HG03025 (cell line): ENCODE measurements around the gene NLRP7.
"Not testable (repeated sequence)": the region's sequence is repeated elsewhere in the genome, so short reads cannot be mapped to it uniquely, and the experiment has no call there.

Experiments
- ATAC-seq: cut with Tn5 transposase; IDR thresholded peaks from one replicate; pipeline ENCODE4 v1.9.1; 2021; ENCODE audit warnings: mild to moderate bottlenecking, moderate library complexity; ENCODE audit not compliant: unreplicated experiment, low FRiP score

NLRP7 gene

DNA sequence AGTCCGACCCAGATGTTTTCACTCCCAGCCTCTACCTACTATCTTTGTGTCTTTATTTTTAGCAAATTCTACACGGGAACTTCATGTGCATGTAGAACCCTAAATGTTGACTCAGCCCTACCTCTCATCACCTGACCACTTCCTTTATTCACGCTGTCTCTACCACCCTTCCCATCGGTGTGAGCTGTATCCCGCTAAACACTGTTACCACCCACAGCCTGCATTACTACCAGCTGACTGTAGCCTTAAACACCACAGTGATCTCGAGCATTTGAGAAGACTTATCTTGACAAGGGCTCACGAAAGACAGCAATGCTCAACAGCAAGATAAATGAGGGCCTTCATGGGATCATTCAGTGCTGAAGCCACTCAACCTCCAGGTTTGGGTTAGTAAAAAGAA is 26.2 kb downstream of the NLRP7 start:
- no peak for ATAC-seq

DNA sequence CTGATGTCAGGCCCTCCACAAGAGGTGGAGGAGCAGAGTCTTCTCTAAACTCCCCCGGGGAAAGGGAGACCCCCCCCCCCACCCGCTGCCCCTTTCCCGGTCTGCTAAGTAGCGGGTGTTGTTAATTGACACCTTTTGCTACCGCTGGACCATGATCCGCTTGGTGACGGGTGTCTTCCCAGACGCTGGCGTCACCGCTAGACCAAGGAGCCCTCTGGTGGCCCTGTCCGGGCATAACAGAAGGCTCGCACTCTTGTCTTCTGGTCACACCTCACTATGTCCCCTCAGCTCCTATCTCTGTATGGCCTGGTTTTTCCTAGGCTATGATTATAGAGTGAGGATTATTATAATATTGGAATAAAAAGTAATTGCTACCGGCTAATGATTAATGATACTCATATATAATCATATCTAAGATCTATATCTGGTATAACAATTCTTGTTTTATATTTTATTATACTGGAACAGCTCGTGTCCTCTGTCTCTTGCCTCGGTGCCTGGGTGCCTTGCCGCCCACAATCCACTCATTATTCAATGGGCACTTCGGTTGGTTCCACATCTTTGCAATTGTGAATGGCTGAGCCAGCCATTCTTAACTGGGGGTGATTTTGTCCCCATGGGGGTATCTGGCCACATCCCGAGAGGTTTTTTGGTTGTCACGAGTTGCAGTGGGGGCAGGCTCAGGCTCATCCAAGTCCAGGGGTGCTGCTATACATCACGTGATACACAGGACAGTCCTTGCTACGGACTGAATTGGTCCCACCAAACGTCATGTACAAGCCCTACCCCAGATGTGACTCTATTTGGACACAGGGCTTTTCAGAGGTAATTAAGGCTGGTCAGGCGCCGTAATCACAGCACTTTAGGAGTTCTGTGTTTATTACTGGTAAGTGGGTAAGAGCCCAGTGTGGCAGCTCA is 27.4 kb downstream of the NLRP7 start:
- not testable (repeated sequence) for ATAC-seq

DNA sequence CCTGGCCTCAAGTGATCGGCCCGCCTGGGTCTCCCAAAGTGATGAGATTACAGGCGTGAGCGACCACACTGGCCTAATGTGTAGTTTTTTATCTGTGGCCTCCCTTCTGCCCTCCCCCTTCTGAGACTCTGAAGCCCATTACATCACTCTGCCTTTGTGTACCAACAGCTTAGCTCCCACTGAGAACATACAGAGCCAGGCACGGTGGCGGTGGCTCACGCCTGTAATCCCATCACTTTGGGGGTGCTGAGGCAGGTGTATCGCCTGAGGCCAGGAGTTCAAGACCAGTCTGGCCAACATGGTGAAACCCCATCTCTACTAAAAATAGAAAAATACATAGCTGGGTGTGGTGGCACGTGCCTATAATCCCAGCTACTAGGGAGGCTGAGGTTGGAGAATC is 28.8 kb downstream of the NLRP7 start:
- ATAC-seq: no peak

DNA sequence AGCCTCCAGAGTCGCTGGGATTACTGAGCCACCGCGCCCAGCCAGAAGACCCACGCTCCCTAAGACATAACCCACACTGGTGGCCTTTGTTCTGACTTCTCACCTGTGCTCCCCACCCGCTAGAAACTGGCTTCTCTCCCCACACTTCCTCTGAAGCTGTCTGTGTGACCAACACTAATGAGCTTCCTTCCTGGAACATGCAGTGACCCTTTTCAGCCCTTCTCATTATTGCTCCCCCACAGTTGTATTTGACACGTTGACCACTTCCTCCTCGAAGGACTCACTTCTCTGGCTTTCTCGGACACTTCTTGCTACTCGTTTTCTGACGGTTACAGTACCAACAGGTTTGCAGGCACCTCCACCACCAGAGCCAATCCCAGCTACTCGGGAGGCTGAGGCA is 30.5 kb downstream of the NLRP7 start:
- ATAC-seq: no peak

DNA sequence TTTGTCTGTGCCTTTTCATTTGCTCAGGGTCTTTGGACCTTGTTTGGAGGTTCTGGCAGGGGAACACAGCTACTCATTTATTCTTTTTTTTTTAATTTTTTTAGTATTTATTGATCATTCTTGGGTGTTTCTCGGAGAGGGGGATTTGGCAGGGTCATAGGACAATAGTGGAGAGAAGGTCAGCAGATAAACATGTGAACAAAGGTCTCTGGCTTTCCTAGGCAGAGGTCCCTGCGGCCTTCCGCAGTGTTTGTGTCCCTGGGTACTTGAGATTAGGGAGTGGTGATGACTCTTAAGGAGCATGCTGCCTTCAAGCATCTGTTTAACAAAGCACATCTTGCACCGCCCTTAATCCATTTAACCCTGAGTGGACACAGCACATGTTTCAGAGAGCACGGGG is 39.4 kb downstream of the NLRP7 start:
- not testable (repeated sequence) for ATAC-seq

DNA sequence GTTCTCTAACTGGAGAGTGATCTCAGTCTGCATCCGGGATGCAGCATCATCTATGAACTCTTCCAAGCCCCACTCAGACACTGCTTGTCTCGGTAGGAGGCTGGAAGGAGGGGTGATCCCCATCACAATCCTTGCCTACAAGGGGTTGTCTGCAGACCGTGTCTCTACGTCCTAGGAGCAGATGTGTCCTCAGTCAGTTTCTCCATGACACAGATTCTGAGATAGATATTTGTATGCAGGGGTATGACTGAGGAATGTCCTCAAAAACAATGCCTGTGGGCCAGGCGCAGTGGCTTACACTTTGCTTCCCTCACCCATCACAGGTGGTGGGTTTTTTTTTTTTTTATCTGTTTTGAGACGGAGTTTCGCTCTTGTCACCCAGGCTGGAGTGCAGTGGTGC is 40.5 kb downstream of the NLRP7 start:
- ATAC-seq: no peak

DNA sequence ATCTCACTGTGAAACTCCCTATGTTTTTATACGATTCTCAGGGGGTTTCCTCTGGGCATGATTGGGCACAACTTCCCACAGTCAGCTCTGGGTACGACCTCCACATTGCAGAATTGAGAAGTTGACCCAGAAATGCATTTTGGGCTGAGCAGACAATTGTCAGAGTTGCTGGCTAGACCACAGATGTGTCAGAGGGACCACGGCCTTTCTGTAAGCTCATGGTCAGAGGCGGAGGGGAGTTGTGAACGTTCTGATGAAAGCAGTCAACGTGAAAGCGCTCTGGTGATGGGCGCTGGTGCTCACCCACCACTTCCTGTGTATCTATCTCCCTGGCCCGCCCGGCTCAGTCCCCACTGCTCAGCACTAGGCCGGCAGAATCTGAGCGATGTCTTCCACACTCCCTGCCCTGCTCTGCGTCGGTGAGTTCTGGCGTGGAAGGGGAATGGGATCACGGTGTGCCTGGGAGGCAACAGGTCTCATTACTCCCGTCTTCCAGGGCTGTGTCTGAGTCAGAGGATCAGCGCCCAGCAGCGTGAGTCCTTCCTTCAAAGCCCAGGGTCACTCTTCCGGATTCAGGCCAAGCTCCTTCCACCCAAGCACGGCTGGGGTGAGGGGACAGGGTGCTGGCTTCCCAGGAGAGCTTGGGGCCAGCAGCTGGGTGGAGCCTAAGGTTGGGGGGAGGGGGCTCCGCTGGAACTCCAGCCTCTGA is 41.4 kb downstream of the NLRP7 start, which contains the start of gene NCR1:
TSS of gene NCR1 (plus strand) at position 346 of the 709 bp plus-strand sequence. CDS start at position 386, 40 bp downstream.
- ATAC-seq: no peak

DNA sequence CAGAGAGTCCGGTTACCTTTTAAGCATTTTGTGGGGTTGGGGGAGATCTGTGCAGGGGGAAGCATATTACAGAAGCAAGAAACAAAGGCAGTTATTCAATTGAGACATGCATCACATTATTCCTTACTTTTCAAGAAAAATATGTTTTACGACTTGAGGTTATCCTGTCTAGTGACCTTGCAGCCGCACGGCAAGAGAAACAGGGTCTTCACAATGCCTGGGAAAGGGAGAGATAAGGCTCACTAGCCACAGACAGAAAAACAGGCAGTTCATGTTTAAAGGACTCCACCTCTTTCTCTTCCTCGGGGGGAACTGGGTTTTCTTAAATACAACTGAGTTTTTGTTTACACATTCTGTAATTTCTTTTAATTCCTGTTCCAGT is 41.9 kb downstream of the NLRP7 start:
- no peak for ATAC-seq

DNA sequence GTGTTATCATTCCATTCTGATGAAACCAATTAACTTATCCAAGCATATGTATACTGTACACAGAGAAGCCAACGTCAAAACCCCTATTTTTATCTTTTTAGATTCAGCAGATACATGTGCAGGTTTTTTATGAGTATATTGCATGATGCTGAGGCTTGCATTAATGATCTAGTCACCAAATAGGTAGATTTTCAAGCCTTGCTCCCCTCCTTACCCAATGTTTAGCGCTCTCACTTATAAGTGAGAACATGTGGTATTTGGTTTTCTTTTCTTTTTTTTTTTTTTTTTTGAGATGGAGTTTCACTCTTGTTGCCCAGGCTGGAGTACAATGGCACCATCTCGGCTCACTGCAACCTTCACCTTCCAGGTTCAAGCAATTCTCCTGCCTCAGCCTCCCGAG is 43.1 kb downstream of the NLRP7 start:
- ATAC-seq: not testable (repeated sequence)

DNA sequence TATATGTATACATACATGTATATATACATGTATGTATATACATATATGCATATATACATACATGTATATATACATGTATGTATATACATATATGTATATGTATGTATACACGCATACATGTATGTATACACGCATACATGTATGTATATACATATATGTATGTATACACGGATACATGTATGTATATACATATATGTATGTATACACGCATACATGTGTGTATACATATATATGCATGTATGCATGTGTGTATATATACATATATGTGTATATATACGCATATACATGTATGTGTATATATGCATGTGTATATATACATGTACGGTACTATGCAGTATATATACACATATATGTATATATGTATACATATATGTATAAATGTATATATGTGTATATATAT is 44.0 kb downstream of the NLRP7 start:
- no peak for ATAC-seq

DNA sequence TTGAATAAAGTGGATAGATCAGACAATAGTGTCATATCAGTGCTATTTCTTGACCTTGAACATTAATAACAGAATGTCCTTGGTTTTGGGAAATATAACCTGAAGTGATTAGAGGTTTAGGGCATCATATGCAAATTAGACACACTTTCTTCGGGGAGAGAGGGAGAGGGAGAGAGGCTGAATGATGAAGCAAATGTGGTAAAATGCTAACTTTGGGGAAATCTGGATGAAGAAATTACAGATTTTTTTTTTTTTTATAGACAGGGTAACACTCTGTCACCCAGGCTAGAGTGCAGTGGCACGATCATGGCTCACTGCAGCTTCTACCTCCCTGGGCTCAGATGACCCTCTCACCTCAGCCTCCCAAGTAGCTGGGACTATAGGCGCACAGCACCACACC is 45.3 kb downstream of the NLRP7 start:
- no peak for ATAC-seq

DNA sequence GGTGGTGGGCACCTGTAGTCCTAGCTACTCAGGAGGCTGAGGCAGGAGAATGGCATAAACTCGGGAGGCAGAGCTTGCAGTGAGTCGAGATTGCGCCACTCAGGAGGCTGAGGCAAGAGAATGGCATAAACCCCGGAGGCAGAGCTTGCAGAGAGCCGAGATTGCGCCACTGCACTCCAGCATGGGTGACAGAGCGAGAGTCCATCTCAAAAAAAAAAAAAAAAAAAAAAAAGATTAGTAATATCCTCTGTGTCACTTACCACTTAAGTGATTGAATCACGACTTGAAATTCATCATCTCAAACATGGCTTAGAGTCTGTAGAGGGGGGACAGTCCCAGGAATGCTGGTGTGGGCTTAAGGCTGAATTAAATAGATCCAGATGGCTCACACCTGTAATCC is 46.2 kb downstream of the NLRP7 start:
- ATAC-seq: not testable (repeated sequence)

DNA sequence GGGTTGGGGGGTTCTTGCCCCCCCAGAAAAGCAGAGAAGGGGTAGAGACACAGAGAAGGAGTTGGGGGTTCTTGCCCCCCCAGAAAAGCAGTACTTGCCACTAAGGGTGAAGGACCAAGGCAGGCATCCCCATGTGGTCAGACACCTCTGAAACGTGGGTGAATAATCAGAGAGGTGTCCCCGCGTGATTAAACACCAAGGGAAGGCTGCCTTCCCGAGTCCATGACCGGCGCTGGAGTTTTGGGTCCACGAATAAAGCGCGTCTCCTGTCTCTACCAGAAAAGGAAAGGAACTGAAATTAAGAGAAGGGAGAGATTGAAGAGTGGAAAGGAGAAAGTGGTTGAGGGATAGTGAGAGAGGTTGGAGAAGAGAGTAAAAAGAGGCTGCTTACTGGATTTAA is 47.7 kb downstream of the NLRP7 start:
- not testable (repeated sequence) for ATAC-seq

DNA sequence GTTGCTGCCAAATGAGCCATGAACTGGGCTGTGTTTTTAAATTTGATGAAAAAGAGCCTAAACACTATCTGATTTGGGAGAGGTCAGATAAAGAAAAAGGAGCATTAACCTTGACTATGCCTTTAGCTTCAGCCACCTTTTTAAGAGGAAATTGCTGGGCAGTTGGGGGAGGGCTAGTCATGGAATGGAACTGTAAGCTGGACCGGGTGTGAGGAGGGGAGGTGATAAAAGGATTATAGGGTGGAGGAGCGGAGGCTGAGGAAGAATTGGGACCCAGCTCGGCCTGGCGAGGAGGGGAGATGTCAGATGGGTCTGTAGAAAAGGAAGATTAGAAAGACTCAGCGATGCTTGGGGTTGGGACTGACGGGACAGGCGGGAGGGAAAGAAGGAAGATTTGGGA is 48.6 kb downstream of the NLRP7 start:
- ATAC-seq: not testable (repeated sequence)

DNA sequence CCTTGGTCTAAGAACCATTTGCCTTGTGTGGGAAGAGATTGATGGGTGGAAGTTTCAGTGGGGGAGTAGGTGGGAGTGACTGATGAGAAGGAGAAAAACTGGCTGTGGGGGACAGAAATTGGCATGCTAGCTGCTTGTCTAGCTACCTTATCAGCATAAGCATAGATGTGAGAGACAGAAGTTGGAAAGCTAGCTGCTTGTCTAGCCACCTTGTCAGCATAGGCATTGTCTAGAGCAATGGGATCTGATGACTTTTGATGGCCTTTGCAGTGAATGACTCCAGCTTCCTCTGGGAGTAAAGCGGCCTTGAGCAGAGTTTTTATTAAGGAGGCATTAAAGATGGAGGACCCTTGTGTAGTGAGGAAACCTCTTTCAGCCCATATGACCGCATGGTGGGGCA is 51.3 kb downstream of the NLRP7 start:
- no peak for ATAC-seq

DNA sequence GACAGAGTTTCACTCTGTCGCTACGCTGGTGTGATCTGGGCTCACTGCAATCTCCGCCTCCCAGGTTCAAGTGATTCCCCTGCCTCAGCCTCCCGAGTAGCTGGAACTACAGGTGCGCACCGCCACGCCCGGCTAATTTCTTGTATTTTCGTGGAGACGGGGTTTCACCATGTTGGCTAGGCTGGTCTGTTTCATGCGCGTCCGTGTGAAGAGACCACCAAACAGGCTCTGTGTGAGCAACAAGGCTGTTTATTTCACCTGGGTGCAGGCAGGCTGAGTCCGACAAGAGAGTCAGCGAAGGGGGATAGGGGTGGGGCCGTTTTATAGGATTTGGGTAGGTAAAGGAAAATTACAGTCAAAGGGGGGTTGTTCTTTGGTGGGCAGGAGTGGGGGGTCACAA is 53.2 kb downstream of the NLRP7 start:
- ATAC-seq: not testable (repeated sequence)

DNA sequence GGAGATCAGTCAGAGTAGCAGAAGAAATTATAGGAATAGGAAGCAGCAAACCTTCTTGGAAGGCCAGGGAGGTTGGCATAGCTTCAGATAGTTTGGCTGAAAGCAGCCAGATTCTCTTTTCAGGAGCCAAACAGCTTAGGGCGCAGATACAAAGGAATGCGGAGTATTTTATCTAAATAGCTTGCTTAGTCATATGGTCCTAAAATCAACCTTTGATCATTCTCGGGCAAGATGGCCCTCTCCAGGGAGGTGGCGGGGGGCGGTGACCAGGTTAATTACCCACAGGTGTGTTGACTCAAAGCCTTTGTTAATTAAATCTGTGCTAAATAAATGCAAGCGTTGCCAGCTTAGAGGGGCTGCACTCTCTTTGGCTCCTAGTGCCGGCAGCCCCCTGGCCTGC is 53.9 kb downstream of the NLRP7 start:
- ATAC-seq: no peak

DNA sequence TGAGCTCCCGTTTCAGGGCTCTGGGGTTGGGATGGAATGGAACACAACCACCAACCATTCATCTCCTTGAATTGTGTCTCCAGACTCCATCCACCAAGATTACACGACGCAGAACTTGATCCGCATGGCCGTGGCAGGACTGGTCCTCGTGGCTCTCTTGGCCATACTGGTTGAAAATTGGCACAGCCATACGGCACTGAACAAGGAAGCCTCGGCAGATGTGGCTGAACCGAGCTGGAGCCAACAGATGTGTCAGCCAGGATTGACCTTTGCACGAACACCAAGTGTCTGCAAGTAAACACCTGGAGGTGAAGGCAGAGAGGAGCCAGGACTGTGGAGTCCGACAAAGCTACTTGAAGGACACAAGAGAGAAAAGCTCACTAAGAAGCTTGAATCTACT is 57.8 kb downstream of the NLRP7 start:
- ATAC-seq: no peak

DNA sequence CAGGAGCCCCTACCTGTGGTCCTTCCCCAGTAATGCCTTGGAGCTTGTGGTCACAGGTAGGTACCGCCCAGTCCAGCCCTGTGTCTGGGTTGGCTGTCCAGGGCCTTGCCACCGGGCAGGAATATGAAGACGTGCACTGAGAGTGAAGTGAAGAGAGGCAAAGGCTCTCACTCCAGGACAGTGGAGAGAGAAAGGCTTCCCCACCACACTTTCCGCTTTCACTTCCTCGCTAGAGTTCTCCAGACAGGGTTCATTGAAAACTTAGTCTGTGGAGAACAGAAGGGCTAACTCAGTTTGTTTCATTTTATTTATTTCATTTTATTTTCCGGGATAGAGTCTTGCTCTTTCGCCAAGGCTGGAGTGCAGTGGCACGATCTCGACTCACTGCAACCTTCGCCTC is 59.1 kb downstream of the NLRP7 start:
- ATAC-seq: no peak

DNA sequence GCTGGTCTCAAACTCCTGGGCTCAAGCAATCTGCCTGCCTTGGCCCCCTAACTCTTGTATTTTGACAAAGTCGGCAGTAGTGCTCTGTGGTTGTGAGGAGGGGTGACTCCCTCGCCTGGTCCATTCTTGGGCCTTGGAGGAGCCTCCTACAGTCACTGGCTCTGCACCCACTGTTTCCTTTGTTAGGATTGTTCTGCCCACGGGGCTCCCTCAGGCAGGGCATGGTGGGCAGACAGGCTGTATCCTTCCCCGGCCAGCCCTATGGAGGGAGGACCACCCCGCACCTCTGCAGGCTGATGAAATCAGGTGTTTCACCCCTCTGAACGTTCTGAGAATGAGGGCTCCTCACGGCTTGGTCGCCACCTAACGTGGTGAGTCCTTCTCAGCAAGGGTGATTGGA is 64.1 kb downstream of the NLRP7 start:
- ATAC-seq: no peak

DNA sequence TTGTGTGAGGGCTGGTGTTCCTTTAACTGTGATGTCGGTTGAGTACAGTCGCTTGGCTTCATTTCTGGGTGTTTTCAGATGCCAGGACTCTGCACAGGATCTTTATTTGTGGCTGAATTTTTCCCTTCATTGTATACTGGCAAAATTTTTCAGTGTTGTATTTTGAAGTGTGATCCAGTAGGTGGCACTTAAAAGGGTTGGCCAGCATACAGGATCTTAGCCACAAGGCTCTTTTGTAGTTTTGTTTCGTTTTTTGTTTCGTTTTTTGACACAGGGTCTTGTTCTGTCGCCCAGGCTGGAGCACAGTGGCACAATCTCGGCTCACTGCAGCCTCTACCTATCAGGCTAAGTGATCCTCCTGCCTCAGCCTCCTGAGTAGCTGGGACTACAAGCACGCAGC is 64.6 kb downstream of the NLRP7 start:
- no peak for ATAC-seq

DNA sequence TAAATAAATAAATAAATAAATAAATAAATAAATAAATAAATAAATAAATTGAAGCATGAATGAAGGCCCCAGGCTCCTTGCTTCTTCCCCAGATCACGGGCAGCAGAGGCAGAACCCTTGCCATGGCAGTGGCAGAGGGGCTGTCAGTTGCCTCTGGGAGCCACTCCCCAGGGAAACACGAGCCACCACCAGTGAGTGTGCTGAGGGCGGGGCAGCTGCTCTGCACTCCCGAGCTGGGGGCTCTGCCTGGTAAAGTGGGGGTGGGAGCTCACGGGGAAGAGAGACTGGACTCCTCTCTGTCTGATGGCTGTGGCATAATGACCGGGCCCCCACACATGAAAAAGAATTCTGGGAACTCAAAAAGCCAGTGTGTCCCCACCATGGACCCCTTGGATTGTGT is 65.4 kb downstream of the NLRP7 start:
- ATAC-seq: no peak
